Brain microvascular endothelial cell (primary cell): ENCODE measurements around the gene EVX2.

Source experiments
- DNase-seq: peaks from one replicate; pipeline ENCODE4 v3.0.0-alpha.2; 2020
- H3K27ac ChIP-seq: fragments of 250-450 bp; sonication (Bioruptor Pico); 2 replicates; pipeline ENCODE4 v1.5.1; 2020; ENCODE audit warnings: mild to moderate bottlenecking, moderate library complexity
- H3K27me3 ChIP-seq: fragments of 250-450 bp; sonication (Bioruptor Pico); replicated peaks from 2 replicates; pipeline ENCODE4 v1.5.1; 2020; ENCODE audit warnings: mild to moderate bottlenecking
- H3K36me3 ChIP-seq: fragments of 250-450 bp; sonication (Bioruptor Pico); replicated peaks from 2 replicates; pipeline ENCODE4 v1.5.1; 2020; ENCODE audit warnings: mild to moderate bottlenecking
- H3K4me3 ChIP-seq: 2 replicates; pipeline ENCODE4 v1.5.1; 2011; ENCODE audit warnings: low read depth, mild to moderate bottlenecking, control low read depth, low read length, moderate library complexity
- CTCF ChIP-seq: IDR thresholded peaks from 2 replicates; pipeline ENCODE4 v1.5.1; 2011; ENCODE audit warnings: low read depth, mild to moderate bottlenecking, moderate library complexity, low read length, control low read depth, inconsistent platforms; ENCODE audit errors: missing control alignments
- in situ Hi-C: cut with HindIII; loops from 2 replicates; pipeline ENCODE4 v1.10.0; 2017; ENCODE audit warnings: low sequenced_read_pairs, low pct_ligation_motif_present

Gene EVX2

GRCh38 chr2:176066645-176067588 lies 16.8 kb downstream of the EVX2 start:
- no peak overlapping the region for H3K27ac ChIP-seq
- in situ Hi-C loops, result no loop called here
- no peak overlapping the region for H3K4me3 ChIP-seq
- no peak for TF ChIP-seq CTCF
- H3K36me3 ChIP-seq, result no peaks in the 10 kb centered on the region
- no peak for DNase-seq
- H3K27me3 ChIP-seq, result peaks cover 62% of the 10 kb centered on the region

- no peak for TF ChIP-seq CTCF
- Histone ChIP-seq H3K27ac (no peak overlapping the region), H3K36me3 (no peaks in the 10 kb centered on the region), H3K27me3 (peaks cover 37% of the 10 kb centered on the region), H3K4me3 (no peak overlapping the region)
- in situ Hi-C loops, result no loop called here
- DNase-seq, result no peak
Observed at GRCh38 chr2:176063958-176064357, 19.8 kb downstream of the EVX2 start.

GRCh38 chr2:176056406-176056805 lies 27.4 kb downstream of the EVX2 start:
- in situ Hi-C loops, result no loop called here
- Histone ChIP-seq H3K27ac (no peak overlapping the region), H3K27me3 (no peaks in the 10 kb centered on the region)

GRCh38 chr2:176039375-176039774 lies 44.4 kb downstream of the EVX2 start:
- in situ Hi-C loops, result no loop called here
- H3K27me3 ChIP-seq, result no peaks in the 10 kb centered on the region
- no peak for TF ChIP-seq CTCF
- H3K4me3 ChIP-seq, result no peak overlapping the region
- DNase-seq, result no peak
- no peaks in the 10 kb centered on the region for H3K36me3 ChIP-seq
- H3K27ac ChIP-seq, result no peak overlapping the region

More at GRCh38 chr2:176056406-176056805, 27.4 kb downstream of the EVX2 start:
- no peak for DNase-seq
- TF ChIP-seq CTCF, result no peak
- Histone ChIP-seq H3K4me3 (no peak overlapping the region), H3K36me3 (no peaks in the 10 kb centered on the region)

GRCh38 chr2:176038694-176039093 lies 45.1 kb downstream of the EVX2 start:
- no peak for TF ChIP-seq CTCF
- Histone ChIP-seq H3K27ac (no peak overlapping the region), H3K27me3 (no peaks in the 10 kb centered on the region), H3K4me3 (no peak overlapping the region), H3K36me3 (no peaks in the 10 kb centered on the region)
- in situ Hi-C loops, result no loop called here
- DNase-seq, result no peak
